HepG2 (cell line): Measurements from ENCODE around the gene CRIP1. TPM values are rescaled to one million over a fixed set of nuclear protein-coding genes. Genes with fewer than 3 reads are reported as not detected.
A peak's percentile ranks its signal among the peaks of the same experiment; 100 is the strongest.

Source experiments
- KLF13 ChIP-seq: sonication (generic); formaldehyde crosslinking; IDR thresholded peaks from 2 replicates; pipeline ENCODE4 v1.4.0; 2020; ENCODE audit warnings: mild to moderate bottlenecking, missing genetic modification reagents
- KMT2B ChIP-seq: IDR thresholded peaks from 2 replicates; pipeline ENCODE4 v1.6.1; 2016; ENCODE audit warnings: missing genetic modification reagents, missing compliant biosample characterization
- NR2F6 ChIP-seq, 2 experiments: IDR thresholded peaks; 2 replicates each; pipeline ENCODE4 v1.6.1; 2016; ENCODE audit warnings: antibody characterized with exemption in 1 of 2, mild to moderate bottlenecking in 1 of 2
- PLRG1 ChIP-seq: fragments of 450-650 bp; conservative IDR thresholded peaks from 2 replicates; pipeline ENCODE4 v1.6.1; 2016
- RFX1 ChIP-seq: fragments of 450-650 bp; IDR thresholded peaks from 2 replicates; pipeline ENCODE4 v1.6.1; 2017
- SMAD9 ChIP-seq: sonication (generic); formaldehyde crosslinking; IDR thresholded peaks from 2 replicates; pipeline ENCODE4 v1.5.1; 2020; ENCODE audit warnings: mild to moderate bottlenecking, missing genetic modification reagents
- SNAPC2 ChIP-seq: sonication (generic); formaldehyde crosslinking; IDR thresholded peaks from 2 replicates; pipeline ENCODE4 v1.8.1; 2022; ENCODE audit warnings: mild to moderate bottlenecking, missing genetic modification reagents
- SNRNP70 ChIP-seq: fragments of 200-400 bp; formaldehyde crosslinking; IDR thresholded peaks from 2 replicates; pipeline ENCODE4 v1.6.1; 2017; ENCODE audit warnings: mild to moderate bottlenecking, low read depth, low read length, moderate library complexity
- ZBTB20 ChIP-seq: sonication (generic); formaldehyde crosslinking; IDR thresholded peaks from 2 replicates; pipeline ENCODE4 v1.8.1; 2023; ENCODE audit warnings: missing genetic modification reagents, low read depth, mild to moderate bottlenecking, borderline replicate concordance
- ZFP36L2 ChIP-seq: sonication (generic); formaldehyde crosslinking; IDR thresholded peaks from 2 replicates; pipeline ENCODE4 v1.4.0; 2020; ENCODE audit warnings: missing genetic modification reagents
- ZNF12 ChIP-seq: sonication (generic); formaldehyde crosslinking; IDR thresholded peaks from 2 replicates; pipeline ENCODE4 v1.5.0; 2020; ENCODE audit warnings: missing genetic modification reagents
- ZNF232 ChIP-seq: sonication (generic); formaldehyde crosslinking; IDR thresholded peaks from 2 replicates; pipeline ENCODE4 v1.4.0; 2020; ENCODE audit warnings: missing genetic modification reagents, borderline replicate concordance
- ZNF432 ChIP-seq: sonication (generic); formaldehyde crosslinking; IDR thresholded peaks from 2 replicates; pipeline ENCODE4 v1.5.0; 2020; ENCODE audit warnings: missing genetic modification reagents, mild to moderate bottlenecking, borderline replicate concordance
- ZNF569 ChIP-seq: sonication (generic); formaldehyde crosslinking; IDR thresholded peaks from 2 replicates; pipeline ENCODE4 v1.5.0; 2020; ENCODE audit warnings: mild to moderate bottlenecking, missing genetic modification reagents, moderate library complexity, borderline replicate concordance
- ZNF652 ChIP-seq: IDR thresholded peaks from 2 replicates; pipeline ENCODE4 v1.6.1; 2016; ENCODE audit warnings: low read depth, borderline replicate concordance
- polyA plus RNA-seq, 8 experiments: library from polyadenylated mRNA; depleted of rRNA in 3 of 8; stranded (reverse) in 7 of 8; unstranded in 1 of 8; fragments of >200 nt; fragmentation: Illumina TruSeq in 4 of 8; extraction: Trizol in 4 of 8; gene quantifications; 2 replicates each; pipeline versions ENCODE4 v1.2.1 to v1.2.3, GENCODE V29; 2011 to 2016; ENCODE audit warnings: low read depth in 4 of 8, missing spikeins in 1 of 8, mixed read lengths in 1 of 8; ENCODE audit not compliant: insufficient read depth in 1 of 8
- total RNA-seq, 5 experiments: library from RNA; depleted of rRNA; stranded (reverse); fragments of >200 nt; fragmentation: Illumina TruSeq; extraction: Trizol; gene quantifications; 2 replicates each; pipeline ENCODE4 v1.2.3, GENCODE V29; 2016; ENCODE audit warnings: low read depth in 1 of 5
- TF ChIP-seq, protein P1 (sequence below): sonication (generic); formaldehyde crosslinking; IDR thresholded peaks from 2 replicates; pipeline ENCODE4 v1.9.0; 2022; ENCODE audit warnings: missing genetic modification reagents, mild to moderate bottlenecking, borderline replicate concordance
- TF ChIP-seq, protein P2 (sequence below): sonication (generic); formaldehyde crosslinking; conservative IDR thresholded peaks from 2 replicates; pipeline ENCODE4 v1.4.0; 2020; ENCODE audit warnings: mild to moderate bottlenecking, missing genetic modification reagents, moderate library complexity
- TF ChIP-seq, protein P3 (sequence below): sonication (generic); formaldehyde crosslinking; IDR thresholded peaks from 2 replicates; pipeline ENCODE4 v1.5.1; 2020; ENCODE audit warnings: missing genetic modification reagents, mild to moderate bottlenecking, borderline replicate concordance
- TF ChIP-seq, protein P4 (sequence below): sonication (generic); formaldehyde crosslinking; IDR thresholded peaks from 2 replicates; pipeline ENCODE4 v1.4.0; 2020; ENCODE audit warnings: missing genetic modification reagents
- TF ChIP-seq, protein P5 (sequence below): sonication (generic); formaldehyde crosslinking; IDR thresholded peaks from 2 replicates; pipeline ENCODE4 v1.8.0; 2023; ENCODE audit warnings: mild to moderate bottlenecking, missing genetic modification reagents
- TF ChIP-seq, protein P6 (sequence below): fragments of 450-650 bp; IDR thresholded peaks from 2 replicates; pipeline ENCODE4 v1.6.1; 2017

CRIP1 gene
- total and polyA plus RNA-seq, 2 of the 13 experiments (the other 11 are each of a cell fraction or from before 2014, with no cell fraction given): 53.9 to 59.5 TPM

DNA sequence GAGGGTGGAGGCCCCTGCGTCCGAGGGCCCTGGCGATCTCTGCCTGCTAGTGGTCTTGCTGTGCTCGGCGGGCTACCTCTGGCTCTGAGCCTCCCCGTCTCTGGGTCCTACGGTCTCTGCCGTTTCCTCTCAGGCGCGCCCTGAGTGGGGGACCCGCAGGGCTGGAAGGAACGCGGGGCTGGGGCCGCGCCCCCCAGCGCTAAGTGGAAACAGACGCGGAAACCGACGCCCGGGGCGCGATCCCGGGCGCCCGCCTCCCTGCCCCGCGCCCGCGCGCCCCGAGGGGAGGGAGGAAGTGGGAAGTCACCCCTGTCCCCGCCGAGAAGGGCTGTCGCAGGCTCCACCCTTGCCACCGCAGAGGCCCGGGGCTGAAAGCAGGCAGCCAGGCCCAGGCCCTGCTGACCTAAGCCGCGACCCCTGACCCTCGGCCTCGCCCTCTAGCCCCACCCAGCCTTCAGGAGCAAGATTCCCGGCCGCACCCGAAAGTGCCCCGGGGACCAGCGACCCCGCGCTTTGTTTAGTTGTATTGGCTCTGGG lies 831 bp downstream of the CRIP1 start (continued):
- TF ChIP-seq, protein P1, sequence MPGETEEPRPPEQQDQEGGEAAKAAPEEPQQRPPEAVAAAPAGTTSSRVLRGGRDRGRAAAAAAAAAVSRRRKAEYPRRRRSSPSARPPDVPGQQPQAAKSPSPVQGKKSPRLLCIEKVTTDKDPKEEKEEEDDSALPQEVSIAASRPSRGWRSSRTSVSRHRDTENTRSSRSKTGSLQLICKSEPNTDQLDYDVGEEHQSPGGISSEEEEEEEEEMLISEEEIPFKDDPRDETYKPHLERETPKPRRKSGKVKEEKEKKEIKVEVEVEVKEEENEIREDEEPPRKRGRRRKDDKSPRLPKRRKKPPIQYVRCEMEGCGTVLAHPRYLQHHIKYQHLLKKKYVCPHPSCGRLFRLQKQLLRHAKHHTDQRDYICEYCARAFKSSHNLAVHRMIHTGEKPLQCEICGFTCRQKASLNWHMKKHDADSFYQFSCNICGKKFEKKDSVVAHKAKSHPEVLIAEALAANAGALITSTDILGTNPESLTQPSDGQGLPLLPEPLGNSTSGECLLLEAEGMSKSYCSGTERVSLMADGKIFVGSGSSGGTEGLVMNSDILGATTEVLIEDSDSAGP (CRISPR knock-in tag): peak; percentile 52; the same call in 1 of the 2 replicates
- no peak for TF ChIP-seq ZNF432 (CRISPR knock-in tag)
- TF ChIP-seq, protein P2, sequence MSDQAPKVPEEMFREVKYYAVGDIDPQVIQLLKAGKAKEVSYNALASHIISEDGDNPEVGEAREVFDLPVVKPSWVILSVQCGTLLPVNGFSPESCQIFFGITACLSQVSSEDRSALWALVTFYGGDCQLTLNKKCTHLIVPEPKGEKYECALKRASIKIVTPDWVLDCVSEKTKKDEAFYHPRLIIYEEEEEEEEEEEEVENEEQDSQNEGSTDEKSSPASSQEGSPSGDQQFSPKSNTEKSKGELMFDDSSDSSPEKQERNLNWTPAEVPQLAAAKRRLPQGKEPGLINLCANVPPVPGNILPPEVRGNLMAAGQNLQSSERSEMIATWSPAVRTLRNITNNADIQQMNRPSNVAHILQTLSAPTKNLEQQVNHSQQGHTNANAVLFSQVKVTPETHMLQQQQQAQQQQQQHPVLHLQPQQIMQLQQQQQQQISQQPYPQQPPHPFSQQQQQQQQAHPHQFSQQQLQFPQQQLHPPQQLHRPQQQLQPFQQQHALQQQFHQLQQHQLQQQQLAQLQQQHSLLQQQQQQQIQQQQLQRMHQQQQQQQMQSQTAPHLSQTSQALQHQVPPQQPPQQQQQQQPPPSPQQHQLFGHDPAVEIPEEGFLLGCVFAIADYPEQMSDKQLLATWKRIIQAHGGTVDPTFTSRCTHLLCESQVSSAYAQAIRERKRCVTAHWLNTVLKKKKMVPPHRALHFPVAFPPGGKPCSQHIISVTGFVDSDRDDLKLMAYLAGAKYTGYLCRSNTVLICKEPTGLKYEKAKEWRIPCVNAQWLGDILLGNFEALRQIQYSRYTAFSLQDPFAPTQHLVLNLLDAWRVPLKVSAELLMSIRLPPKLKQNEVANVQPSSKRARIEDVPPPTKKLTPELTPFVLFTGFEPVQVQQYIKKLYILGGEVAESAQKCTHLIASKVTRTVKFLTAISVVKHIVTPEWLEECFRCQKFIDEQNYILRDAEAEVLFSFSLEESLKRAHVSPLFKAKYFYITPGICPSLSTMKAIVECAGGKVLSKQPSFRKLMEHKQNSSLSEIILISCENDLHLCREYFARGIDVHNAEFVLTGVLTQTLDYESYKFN (CRISPR knock-in tag): no peak
- TF ChIP-seq, protein P3, sequence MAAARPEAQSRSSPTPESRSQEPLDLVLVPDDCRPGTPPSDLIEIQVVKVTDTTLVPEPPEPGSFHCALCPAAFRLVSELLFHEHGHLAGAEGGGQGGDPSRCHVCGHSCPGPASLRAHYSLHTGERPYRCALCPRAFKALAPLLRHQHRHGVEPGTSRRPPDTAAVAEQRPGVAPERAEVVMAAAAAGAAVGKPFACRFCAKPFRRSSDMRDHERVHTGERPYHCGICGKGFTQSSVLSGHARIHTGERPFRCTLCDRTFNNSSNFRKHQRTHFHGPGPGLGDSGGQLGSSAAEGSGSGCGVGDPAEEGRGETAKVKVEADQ (CRISPR knock-in tag): no peak
- TF ChIP-seq, protein P4, sequence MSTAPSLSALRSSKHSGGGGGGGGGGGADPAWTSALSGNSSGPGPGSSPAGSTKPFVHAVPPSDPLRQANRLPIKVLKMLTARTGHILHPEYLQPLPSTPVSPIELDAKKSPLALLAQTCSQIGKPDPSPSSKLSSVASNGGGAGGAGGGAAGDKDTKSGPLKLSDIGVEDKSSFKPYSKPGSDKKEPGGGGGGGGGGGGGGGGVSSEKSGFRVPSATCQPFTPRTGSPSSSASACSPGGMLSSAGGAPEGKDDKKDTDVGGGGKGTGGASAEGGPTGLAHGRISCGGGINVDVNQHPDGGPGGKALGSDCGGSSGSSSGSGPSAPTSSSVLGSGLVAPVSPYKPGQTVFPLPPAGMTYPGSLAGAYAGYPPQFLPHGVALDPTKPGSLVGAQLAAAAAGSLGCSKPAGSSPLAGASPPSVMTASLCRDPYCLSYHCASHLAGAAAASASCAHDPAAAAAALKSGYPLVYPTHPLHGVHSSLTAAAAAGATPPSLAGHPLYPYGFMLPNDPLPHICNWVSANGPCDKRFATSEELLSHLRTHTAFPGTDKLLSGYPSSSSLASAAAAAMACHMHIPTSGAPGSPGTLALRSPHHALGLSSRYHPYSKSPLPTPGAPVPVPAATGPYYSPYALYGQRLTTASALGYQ: no peak
- TF ChIP-seq ZNF232 (CRISPR knock-in tag): no peak
- no peak for TF ChIP-seq SMAD9 (CRISPR knock-in tag)
- TF ChIP-seq SNAPC2 (CRISPR knock-in tag): no peak
- TF ChIP-seq NR2F6 (IDR thresholded peaks at IDR 0.05): peak; percentile 52
- TF ChIP-seq NR2F6 (CRISPR knock-in tag; IDR thresholded peaks at IDR 0.05): peak; percentile 70
- TF ChIP-seq ZBTB20: no peak
- TF ChIP-seq ZFP36L2 (CRISPR knock-in tag): no peak
- TF ChIP-seq, protein P5, sequence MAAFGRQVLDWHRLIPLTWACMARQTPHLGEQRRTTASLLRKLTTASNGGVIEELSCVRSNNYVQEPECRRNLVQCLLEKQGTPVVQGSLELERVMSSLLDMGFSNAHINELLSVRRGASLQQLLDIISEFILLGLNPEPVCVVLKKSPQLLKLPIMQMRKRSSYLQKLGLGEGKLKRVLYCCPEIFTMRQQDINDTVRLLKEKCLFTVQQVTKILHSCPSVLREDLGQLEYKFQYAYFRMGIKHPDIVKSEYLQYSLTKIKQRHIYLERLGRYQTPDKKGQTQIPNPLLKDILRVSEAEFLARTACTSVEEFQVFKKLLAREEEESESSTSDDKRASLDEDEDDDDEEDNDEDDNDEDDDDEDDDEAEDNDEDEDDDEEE: no peak
- TF ChIP-seq SNRNP70: no peak
- no peak for TF ChIP-seq PLRG1
- no peak for TF ChIP-seq ZNF569 (CRISPR knock-in tag)
- no peak for TF ChIP-seq ZNF652 (CRISPR knock-in tag)
- TF ChIP-seq KMT2B (CRISPR knock-in tag): no peak
- no peak for TF ChIP-seq KLF13 (CRISPR knock-in tag)
- no peak for TF ChIP-seq RFX1
- TF ChIP-seq ZNF12: no peak
- TF ChIP-seq, protein P6, sequence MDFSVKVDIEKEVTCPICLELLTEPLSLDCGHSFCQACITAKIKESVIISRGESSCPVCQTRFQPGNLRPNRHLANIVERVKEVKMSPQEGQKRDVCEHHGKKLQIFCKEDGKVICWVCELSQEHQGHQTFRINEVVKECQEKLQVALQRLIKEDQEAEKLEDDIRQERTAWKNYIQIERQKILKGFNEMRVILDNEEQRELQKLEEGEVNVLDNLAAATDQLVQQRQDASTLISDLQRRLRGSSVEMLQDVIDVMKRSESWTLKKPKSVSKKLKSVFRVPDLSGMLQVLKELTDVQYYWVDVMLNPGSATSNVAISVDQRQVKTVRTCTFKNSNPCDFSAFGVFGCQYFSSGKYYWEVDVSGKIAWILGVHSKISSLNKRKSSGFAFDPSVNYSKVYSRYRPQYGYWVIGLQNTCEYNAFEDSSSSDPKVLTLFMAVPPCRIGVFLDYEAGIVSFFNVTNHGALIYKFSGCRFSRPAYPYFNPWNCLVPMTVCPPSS: no peak
